ENCODE data around the gene DHX9.

- TF ChIP-seq CTCF (IDR thresholded peaks at IDR 0.05; ENCODE audit: insufficient read depth, low read length) = no peak
- no peak for TF ChIP-seq REST (IDR thresholded peaks at IDR 0.05; ENCODE audit: insufficient replicate concordance, low read depth)
Observed at GRCh38 chr1:182886985-182887384, 47.8 kb downstream of the DHX9 start.

Data from HL-60 (cell line).